Epithelial cell of esophagus (primary cell): ENCODE data around the gene CTDNEP1.
A peak's percentile ranks its signal among the peaks of the same experiment; 100 is the strongest.

Experiments
- DNase-seq: peaks from one replicate; pipeline ENCODE4 v3.0.0; 2010; ENCODE audit warnings: low read depth
- H3K4me3 ChIP-seq: 2 replicates; pipeline ENCODE4 v1.5.1; 2011; ENCODE audit warnings: mild to moderate bottlenecking, low read length, control low read depth
- TF ChIP-seq, protein P1 (sequence below): IDR thresholded peaks from 2 replicates; pipeline ENCODE4 v1.5.1; 2011; ENCODE audit warnings: low read depth, mild to moderate bottlenecking, low read length, control low read depth, inconsistent platforms; ENCODE audit not compliant: insufficient read depth; ENCODE audit errors: missing control alignments

CTDNEP1 gene

DNA sequence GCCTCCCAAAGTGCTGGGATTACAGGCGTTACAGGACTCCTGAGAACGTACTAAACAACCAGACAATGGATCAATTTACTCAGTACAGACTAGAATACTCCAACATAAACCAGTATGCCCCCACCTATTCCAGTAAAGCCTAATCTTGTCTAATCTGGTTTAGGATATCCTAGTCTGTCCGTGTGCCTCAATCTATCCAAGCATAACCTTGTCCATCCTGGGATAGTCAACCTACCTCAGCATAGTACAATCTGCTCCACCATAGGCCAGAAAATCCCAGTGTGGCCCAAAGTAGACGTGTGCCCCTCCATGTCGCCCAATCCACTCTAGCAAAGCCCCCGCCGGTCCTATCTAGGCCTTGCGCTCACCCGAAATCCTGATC is 17.8 kb downstream of the CTDNEP1 start:
- no peak for DNase-seq
- peak overlapping the region; percentile 76 for H3K4me3 ChIP-seq
- TF ChIP-seq, protein P1, sequence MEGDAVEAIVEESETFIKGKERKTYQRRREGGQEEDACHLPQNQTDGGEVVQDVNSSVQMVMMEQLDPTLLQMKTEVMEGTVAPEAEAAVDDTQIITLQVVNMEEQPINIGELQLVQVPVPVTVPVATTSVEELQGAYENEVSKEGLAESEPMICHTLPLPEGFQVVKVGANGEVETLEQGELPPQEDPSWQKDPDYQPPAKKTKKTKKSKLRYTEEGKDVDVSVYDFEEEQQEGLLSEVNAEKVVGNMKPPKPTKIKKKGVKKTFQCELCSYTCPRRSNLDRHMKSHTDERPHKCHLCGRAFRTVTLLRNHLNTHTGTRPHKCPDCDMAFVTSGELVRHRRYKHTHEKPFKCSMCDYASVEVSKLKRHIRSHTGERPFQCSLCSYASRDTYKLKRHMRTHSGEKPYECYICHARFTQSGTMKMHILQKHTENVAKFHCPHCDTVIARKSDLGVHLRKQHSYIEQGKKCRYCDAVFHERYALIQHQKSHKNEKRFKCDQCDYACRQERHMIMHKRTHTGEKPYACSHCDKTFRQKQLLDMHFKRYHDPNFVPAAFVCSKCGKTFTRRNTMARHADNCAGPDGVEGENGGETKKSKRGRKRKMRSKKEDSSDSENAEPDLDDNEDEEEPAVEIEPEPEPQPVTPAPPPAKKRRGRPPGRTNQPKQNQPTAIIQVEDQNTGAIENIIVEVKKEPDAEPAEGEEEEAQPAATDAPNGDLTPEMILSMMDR: no peak

DNA sequence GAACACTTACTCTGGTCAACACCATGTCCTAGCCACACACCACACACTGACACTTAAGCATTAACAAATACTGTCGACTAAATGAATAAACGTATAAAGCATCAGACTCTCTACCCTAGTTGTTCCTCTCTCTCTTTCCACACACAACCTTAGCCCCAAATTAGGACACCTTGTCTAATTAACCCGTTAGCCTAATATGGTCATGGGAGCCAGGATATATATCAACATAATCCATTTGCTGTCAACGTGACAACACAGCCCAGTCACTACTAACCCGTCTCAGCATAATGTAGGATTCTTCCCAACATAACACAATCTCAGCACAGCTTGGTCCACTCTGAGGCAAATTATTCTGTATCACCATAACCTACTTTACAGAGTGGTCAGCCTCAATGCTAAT is 19.4 kb downstream of the CTDNEP1 start:
- peak overlapping the region; percentile 14 for H3K4me3 ChIP-seq
- TF ChIP-seq, protein P1: no peak
- DNase-seq: no peak

DNA sequence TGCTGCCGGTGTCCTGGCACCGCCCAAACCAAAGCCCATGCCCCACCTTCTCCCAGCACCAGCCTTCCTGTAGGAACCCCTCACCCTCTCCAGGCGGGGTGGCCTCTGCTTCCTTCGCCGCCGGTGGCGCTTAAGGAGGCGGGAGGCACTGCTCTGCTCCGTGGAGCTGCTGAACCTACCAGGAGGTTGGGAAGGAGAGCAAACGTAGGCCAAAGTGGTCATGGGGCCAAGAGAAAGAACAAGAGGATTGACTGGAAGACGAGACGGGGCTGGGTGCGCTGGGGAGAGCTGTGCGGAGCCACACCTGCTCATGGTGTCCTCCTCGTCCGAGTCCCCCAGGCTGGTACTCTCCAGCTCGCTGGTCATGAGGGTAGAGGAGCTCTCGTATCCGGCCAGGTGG is 22.0 kb downstream of the CTDNEP1 start:
- no peak overlapping the region for H3K4me3 ChIP-seq
- no peak for DNase-seq
- TF ChIP-seq, protein P1: no peak

DNA sequence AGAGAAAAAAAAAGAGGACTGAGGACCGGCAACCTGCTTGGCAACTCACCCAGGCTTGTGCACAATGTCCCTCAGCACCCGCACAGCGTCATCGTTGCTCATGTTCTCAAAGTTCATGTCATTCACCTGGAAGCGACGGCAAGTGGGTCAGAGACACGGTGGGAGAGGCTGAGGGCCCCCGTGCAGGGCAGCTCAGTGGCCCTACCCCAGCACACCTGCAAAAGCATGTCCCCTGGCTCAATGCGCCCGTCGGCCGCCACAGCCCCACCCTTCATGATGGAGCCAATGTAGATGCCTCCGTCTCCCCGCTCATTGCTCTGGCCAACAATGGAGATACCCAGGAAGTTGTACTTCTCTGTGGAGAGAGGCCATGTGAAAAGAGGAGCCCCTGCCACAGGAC is 22.6 kb downstream of the CTDNEP1 start:
- no peak for DNase-seq
- TF ChIP-seq, protein P1: no peak
- H3K4me3 ChIP-seq: no peak overlapping the region

DNA sequence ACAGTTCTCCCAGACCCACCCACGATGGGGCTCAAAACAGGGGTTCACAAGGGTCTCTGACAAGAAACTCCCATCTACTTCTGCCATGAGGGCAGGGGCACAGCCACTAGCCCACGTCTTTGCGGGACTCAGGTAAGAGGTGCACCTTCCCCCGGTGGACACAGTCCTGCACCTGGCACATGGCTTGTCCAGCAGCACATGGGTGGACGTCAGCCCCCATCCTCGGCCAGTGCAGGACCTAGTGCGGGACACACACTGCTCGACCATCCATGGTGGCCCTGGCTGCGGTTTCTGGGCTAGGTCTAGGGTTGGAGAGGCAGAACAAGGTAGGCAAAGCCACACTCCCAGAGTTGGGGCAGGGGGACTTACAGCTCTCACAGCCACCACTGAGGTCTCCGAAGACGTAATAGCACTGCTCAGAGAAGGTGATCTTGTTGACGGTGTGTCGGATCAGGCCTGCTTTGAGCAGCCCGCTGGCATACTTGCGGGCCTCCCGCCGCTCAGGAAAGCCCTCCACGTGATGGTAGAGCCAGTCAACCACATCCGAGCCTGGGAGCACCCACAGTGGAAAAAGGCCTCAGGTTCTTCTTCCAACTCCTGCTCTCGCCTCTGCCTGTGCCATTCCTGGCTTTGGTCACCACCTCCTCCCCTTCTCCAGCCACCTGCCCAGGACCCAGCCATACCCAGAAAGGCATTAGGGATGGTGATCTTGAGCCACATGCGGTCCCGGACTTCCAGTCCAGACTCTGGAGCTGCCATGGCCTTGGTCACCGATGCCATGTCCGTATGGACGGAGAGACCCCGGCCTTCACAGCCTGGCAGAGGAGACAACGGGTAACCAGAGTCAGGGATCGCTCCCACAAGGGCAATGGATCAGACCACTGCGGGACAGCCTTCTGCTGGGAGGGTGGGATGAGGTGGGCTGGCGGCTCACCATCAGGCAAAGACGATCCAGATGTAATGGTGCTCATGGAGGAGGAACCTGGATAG is 24.5 kb downstream of the CTDNEP1 start:
- DNase-seq: no peak
- TF ChIP-seq, protein P1: no peak
- no peak overlapping the region for H3K4me3 ChIP-seq

DNA sequence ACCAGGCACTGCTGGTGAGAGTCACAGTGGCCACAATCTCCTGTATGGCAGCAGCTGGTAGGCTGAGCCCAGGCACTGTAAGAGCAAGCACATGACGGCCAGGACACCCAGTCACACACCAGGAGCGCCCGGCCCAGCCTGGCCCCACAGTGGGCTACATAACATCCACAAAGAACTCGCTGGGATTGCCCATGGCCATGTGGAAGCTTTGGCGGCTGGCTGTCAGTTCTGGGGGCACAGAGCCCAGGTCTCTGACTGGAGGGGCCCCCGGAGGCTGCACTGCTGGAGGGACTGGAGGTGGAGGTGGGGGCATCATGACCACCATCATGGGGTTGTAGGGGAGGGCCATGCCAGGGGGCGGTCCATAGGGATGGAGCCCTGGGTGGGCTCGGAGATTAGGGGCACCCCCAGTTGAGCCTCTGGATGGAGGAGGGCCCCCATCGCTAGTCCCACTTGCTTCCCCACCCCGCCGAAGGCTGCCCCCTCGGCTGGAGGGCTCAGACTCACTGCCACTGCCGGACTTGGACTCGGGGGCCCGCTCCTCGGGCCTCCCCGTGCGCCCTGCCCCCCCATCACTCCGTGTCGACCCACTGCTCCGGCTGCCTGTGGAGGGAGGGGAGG is 25.7 kb downstream of the CTDNEP1 start:
- no peak for DNase-seq
- TF ChIP-seq, protein P1: no peak
- no peak overlapping the region for H3K4me3 ChIP-seq
